AG10803 (cell line): ENCODE results near the gene DUSP14.

Source experiments
- DNase-seq: peaks from one replicate; pipeline ENCODE4 v3.0.0; 2010; ENCODE audit warnings: low read depth
- H3K4me3 ChIP-seq: 2 replicates; pipeline ENCODE4 v1.5.1; 2011; ENCODE audit warnings: mild to moderate bottlenecking, low read length, control low read depth
- CTCF ChIP-seq: conservative IDR thresholded peaks from 2 replicates; pipeline ENCODE4 v1.5.1; 2011; ENCODE audit warnings: mild to moderate bottlenecking, low read length, control low read depth, inconsistent platforms

The DUSP14 gene

GRCh38 chr17:37517881-37518280, 28.2 kb downstream of the DUSP14 start:
- TF ChIP-seq CTCF: no peak
- DNase-seq: no peak
- H3K4me3 ChIP-seq: no peak overlapping the region

GRCh38 chr17:37518826-37519225, 29.1 kb downstream of the DUSP14 start:
- no peak overlapping the region for H3K4me3 ChIP-seq
- peak; percentile 32 for DNase-seq
- peak; percentile 9; the same call in 1 of the 2 replicates for TF ChIP-seq CTCF

GRCh38 chr17:37519251-37519985, 29.7 kb downstream of the DUSP14 start:
- TF ChIP-seq CTCF: no peak
- peak; percentile 40 for DNase-seq
- no peak overlapping the region for H3K4me3 ChIP-seq

GRCh38 chr17:37520174-37520573, 30.5 kb downstream of the DUSP14 start:
- H3K4me3 ChIP-seq: no peak overlapping the region
- no peak for TF ChIP-seq CTCF
- no peak for DNase-seq

- H3K4me3 ChIP-seq: no peak overlapping the region
- no peak for TF ChIP-seq CTCF
- no peak for DNase-seq
Observed at GRCh38 chr17:37521821-37522220, 32.1 kb downstream of the DUSP14 start.

- no peak for DNase-seq
- H3K4me3 ChIP-seq: no peak overlapping the region
- no peak for TF ChIP-seq CTCF
Observed at GRCh38 chr17:37523715-37524219, 34.1 kb downstream of the DUSP14 start.

- TF ChIP-seq CTCF: peak; percentile 80
- H3K4me3 ChIP-seq: no peak overlapping the region
- DNase-seq: peak; percentile 66
Observed at GRCh38 chr17:37527249-37527851, 37.7 kb downstream of the DUSP14 start.
